IMR-90 (cell line): ENCODE results near the gene XPA.

Experiments
- CTCF ChIP-seq: conservative IDR thresholded peaks from 2 replicates; pipeline ENCODE4 v1.5.1; 2012; ENCODE audit warnings: mild to moderate bottlenecking, low read depth, low read length, improper control_type of control experiment
- NFE2L2 ChIP-seq: fragments of 150-350 bp; IDR thresholded peaks from 2 replicates; pipeline ENCODE4 v1.6.1; 2016; ENCODE audit warnings: low read depth, mild to moderate bottlenecking, low read length
- POLR2A ChIP-seq: IDR thresholded peaks from 2 replicates; pipeline ENCODE4 v1.6.1; 2012; ENCODE audit warnings: mild to moderate bottlenecking, low read depth, low read length

GRCh38 chr9:97737429-97737828 lies 40.3 kb upstream of the XPA start:
- no peak for TF ChIP-seq CTCF
- no peak for TF ChIP-seq NFE2L2
- no peak for TF ChIP-seq POLR2A
